ENCODE data around the gene SPPL3.
A peak's percentile ranks its signal among the peaks of the same experiment; 100 is the strongest.

The SPPL3 gene

DNA sequence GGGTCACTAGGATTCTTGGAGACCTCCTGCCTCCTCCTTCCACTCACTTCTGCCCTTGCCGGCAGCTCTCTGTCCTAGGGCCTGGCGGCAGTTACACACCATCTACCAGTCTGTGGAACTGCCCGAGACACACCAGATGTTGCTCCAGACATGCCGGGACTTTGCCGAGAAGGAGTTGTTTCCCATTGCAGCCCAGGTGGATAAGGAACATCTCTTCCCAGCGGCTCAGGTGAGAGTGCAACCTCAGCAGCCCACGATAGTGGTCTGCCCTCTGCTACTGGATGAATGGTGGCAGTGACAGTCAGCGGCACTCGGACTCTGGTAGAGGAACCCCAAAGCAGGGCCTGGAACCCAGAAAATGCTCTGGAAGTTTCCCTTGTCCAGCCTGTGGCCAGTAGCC, 177.2 kb downstream of the SPPL3 start:
- Histone ChIP-seq H3K4me1 (ENCODE audit: control insufficient read depth, low read length) (peaks cover 26% of the 10 kb centered on the region), H3K4me2 (ENCODE audit: low read length) (no peak overlapping the region), H3K4me3 (ENCODE audit: low read length) (no peak overlapping the region), H3K27me3 (ENCODE audit: control insufficient read depth, low read length) (no peaks in the 10 kb centered on the region), H3K27ac (ENCODE audit: low read depth, low read length) (no peak overlapping the region), H4K20me1 (ENCODE audit: control insufficient read depth, insufficient read depth, low read depth, low read length) (peaks cover 12% of the 10 kb centered on the region), H3K9me2 (replicated peaks; ENCODE audit: control insufficient read depth, low read length) (no peaks in the 10 kb centered on the region), H3K9me3 (ENCODE audit: control insufficient read depth, insufficient read depth, low read length) (no peaks in the 10 kb centered on the region), H3F3A (ENCODE audit: control insufficient read depth, insufficient read depth) (no peaks in the 10 kb centered on the region), H3K36me3 (ENCODE audit: control insufficient read depth, low read length) (peaks cover 29% of the 10 kb centered on the region), H3K79me2 (ENCODE audit: control insufficient read depth, low read length) (no peaks in the 10 kb centered on the region)
- TF ChIP-seq, protein P1, sequence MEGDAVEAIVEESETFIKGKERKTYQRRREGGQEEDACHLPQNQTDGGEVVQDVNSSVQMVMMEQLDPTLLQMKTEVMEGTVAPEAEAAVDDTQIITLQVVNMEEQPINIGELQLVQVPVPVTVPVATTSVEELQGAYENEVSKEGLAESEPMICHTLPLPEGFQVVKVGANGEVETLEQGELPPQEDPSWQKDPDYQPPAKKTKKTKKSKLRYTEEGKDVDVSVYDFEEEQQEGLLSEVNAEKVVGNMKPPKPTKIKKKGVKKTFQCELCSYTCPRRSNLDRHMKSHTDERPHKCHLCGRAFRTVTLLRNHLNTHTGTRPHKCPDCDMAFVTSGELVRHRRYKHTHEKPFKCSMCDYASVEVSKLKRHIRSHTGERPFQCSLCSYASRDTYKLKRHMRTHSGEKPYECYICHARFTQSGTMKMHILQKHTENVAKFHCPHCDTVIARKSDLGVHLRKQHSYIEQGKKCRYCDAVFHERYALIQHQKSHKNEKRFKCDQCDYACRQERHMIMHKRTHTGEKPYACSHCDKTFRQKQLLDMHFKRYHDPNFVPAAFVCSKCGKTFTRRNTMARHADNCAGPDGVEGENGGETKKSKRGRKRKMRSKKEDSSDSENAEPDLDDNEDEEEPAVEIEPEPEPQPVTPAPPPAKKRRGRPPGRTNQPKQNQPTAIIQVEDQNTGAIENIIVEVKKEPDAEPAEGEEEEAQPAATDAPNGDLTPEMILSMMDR (IDR thresholded peaks at IDR 0.05; ENCODE audit: low read depth, low read length, poor library complexity, severe bottlenecking): no peak
- no peak for TF ChIP-seq EZH2phosphoT487 (IDR thresholded peaks at IDR 0.05; ENCODE audit: borderline replicate concordance, low read length)

DNA sequence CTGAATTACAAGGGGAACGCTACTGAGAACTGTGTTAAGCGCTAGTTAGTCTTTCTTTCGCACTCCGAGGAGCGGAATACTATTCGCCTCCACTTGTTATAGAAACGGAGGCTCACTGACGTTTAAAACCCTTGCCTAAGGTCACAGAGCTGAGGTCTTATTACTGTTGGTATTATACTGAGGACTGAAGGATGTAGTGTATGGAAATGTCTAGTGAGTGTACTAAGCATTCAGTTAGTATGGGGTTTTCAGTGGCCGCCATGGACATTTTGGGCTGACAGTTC, 177.7 kb downstream of the SPPL3 start:
- no peak for TF ChIP-seq EZH2phosphoT487 (IDR thresholded peaks at IDR 0.05; ENCODE audit: borderline replicate concordance, low read length)
- TF ChIP-seq, protein P1 (IDR thresholded peaks at IDR 0.05; ENCODE audit: low read depth, low read length, poor library complexity, severe bottlenecking): no peak
- H4K20me1 ChIP-seq (ENCODE audit: control insufficient read depth, insufficient read depth, low read depth, low read length): peaks cover 12% of the 10 kb centered on the region
- H3K4me1 ChIP-seq (ENCODE audit: control insufficient read depth, low read length): peaks cover 31% of the 10 kb centered on the region
- H3K4me3 ChIP-seq (ENCODE audit: low read length): peak overlapping the region; percentile 69
- H3K27ac ChIP-seq (ENCODE audit: low read depth, low read length): no peak overlapping the region
- H3K9me3 ChIP-seq (ENCODE audit: control insufficient read depth, insufficient read depth, low read length): no peaks in the 10 kb centered on the region
- H3K36me3 ChIP-seq (ENCODE audit: control insufficient read depth, low read length): peaks cover 34% of the 10 kb centered on the region
- H3F3A ChIP-seq (ENCODE audit: control insufficient read depth, insufficient read depth): no peaks in the 10 kb centered on the region
- peak overlapping the region; percentile 81 for H3K4me2 ChIP-seq (ENCODE audit: low read length)
- H3K9me2 ChIP-seq (replicated peaks; ENCODE audit: control insufficient read depth, low read length): no peaks in the 10 kb centered on the region
- H3K27me3 ChIP-seq (ENCODE audit: control insufficient read depth, low read length): no peaks in the 10 kb centered on the region
- H3K79me2 ChIP-seq (ENCODE audit: control insufficient read depth, low read length): no peaks in the 10 kb centered on the region

DNA sequence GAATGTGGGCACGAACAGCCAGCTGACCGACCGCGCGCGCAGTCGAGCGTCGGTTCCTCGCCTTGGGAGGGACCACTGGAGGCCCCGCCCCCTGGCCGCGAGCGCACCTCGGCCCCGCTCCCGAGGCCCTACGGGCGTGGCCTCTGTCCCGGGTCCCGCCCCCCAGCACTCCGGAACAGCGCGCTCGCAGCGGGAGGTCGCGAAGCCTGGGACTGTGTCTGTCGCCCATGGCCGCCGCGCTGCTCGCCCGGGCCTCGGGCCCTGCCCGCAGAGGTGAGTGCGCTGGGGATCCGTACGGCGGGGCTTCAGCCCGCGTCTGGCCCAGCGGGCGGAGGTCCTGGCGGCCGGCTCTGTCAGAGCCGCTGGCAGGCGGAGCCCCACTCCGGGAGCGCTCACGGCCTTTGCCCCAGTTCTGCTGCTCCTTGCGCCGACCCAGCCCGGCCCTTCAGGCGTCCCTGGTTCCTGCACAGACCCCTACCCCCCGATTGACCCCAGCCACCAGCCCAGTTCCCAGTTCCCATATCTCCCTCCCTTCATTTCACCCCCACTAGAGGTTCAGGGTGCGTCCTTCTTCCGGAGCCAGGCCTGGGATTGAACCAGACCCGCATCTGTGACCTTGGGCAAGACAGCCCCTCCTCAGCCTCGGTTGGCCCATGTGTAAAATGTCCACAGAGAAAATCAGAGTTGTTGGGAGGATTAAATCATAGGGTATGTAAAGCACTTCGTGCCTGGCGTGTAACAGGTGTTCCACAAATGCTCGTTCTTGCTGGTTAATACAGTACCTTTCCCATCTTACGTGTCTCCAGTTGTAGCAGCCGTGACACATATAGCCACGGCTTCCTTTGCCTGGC, 178.3 kb downstream of the SPPL3 start, which contains the start of gene ACADS:
ACADS (plus strand) TSS at position 168 of the 851 bp plus-strand sequence; CDS start at position 228, 60 bp downstream.
- Histone ChIP-seq H4K20me1 (ENCODE audit: control insufficient read depth, insufficient read depth, low read depth, low read length) (peaks cover 12% of the 10 kb centered on the region), H3K4me1 (ENCODE audit: control insufficient read depth, low read length) (peaks cover 37% of the 10 kb centered on the region), H3K4me3 (ENCODE audit: low read length) (peak within 1 kb of the TSS; percentile 69), H3F3A (ENCODE audit: control insufficient read depth, insufficient read depth) (no peaks in the 10 kb centered on the region), H3K79me2 (ENCODE audit: control insufficient read depth, low read length) (no peaks in the 10 kb centered on the region), H3K27ac (ENCODE audit: low read depth, low read length) (no peak within 1 kb of the TSS), H3K9me2 (replicated peaks; ENCODE audit: control insufficient read depth, low read length) (no peaks in the 10 kb centered on the region), H3K9me3 (ENCODE audit: control insufficient read depth, insufficient read depth, low read length) (no peaks in the 10 kb centered on the region), H3K4me2 (ENCODE audit: low read length) (peak within 1 kb of the TSS; percentile 81), H3K27me3 (ENCODE audit: control insufficient read depth, low read length) (no peaks in the 10 kb centered on the region), H3K36me3 (ENCODE audit: control insufficient read depth, low read length) (peaks cover 40% of the 10 kb centered on the region)
- TF ChIP-seq, protein P1 (IDR thresholded peaks at IDR 0.05; ENCODE audit: low read depth, low read length, poor library complexity, severe bottlenecking): no peak
- TF ChIP-seq EZH2phosphoT487 (IDR thresholded peaks at IDR 0.05; ENCODE audit: borderline replicate concordance, low read length): no peak
